SK-N-MC (cell line): Measurements from ENCODE around the gene DRICH1.

ENCODE experiments used
- EZH2 ChIP-seq: fragments of 200-600 bp; sonication (generic); IDR thresholded peaks from one replicate; pipeline ENCODE4 v1.6.1; 2017; ENCODE audit warnings: antibody characterized with exemption
- POLR2AphosphoS5 ChIP-seq: IDR thresholded peaks from 2 replicates; pipeline ENCODE4 v1.6.1; 2012; ENCODE audit warnings: mild to moderate bottlenecking, low read depth, low read length, borderline replicate concordance

- TF ChIP-seq EZH2 (no peak), POLR2AphosphoS5 (no peak)
Measured at GRCh38 chr22:23569716-23570115, 62.4 kb downstream of the DRICH1 start.
